GM08714 (cell line): ENCODE measurements around the gene C16orf87.

Source experiments
- H3K4me3 ChIP-seq: fragments of 200-500 bp; sonication (Bioruptor generic); 2 replicates; pipeline ENCODE4 v1.5.1; 2014; ENCODE audit warnings: mild to moderate bottlenecking, low read length, inconsistent platforms
- ZNF274 ChIP-seq: IDR thresholded peaks from 2 replicates; pipeline ENCODE4 v1.6.1; 2012; ENCODE audit warnings: mild to moderate bottlenecking, low read depth, low read length

Gene C16orf87

GRCh38 chr16:46768809-46769208 is 62.2 kb downstream of the C16orf87 start:
- TF ChIP-seq ZNF274, result no peak

DNA sequence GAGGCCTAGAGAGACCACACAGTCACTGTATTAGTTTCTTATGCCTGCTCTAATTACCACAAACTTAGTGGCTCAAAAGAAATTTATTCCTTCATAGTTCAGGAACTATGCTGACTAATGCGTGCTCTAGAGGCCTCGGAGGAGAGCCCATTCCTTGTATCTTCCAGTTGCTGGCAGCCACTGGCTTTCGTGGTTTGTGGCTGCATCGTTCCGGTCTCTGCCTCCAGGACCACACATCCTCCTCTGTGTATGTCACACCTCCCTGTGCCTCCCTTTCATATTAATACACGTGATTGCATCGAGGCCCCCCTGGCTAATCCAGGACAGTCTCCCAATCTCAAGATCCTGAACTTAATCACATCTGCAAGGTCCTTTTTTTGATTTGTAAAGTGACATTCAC is 65.9 kb downstream of the C16orf87 start:
- TF ChIP-seq ZNF274, result no peak
- no peak overlapping the region for H3K4me3 ChIP-seq

More at GRCh38 chr16:46768809-46769208, 62.2 kb downstream of the C16orf87 start:
- H3K4me3 ChIP-seq, result no peak overlapping the region

GRCh38 chr16:46763147-46763546 is 67.8 kb downstream of the C16orf87 start:
- H3K4me3 ChIP-seq, result no peak overlapping the region
- no peak for TF ChIP-seq ZNF274

- no peak for TF ChIP-seq ZNF274
- no peak overlapping the region for H3K4me3 ChIP-seq
Measured at GRCh38 chr16:46762583-46762982, 68.4 kb downstream of the C16orf87 start.

- TF ChIP-seq ZNF274, result no peak
Measured at GRCh38 chr16:46759309-46759708, 71.7 kb downstream of the C16orf87 start.

GRCh38 chr16:46757339-46758050 is 73.5 kb downstream of the C16orf87 start:
- H3K4me3 ChIP-seq, result no peak overlapping the region
- no peak for TF ChIP-seq ZNF274

More at GRCh38 chr16:46759309-46759708, 71.7 kb downstream of the C16orf87 start:
- H3K4me3 ChIP-seq, result no peak overlapping the region

GRCh38 chr16:46756772-46757171 is 74.2 kb downstream of the C16orf87 start:
- no peak for TF ChIP-seq ZNF274
- H3K4me3 ChIP-seq, result no peak overlapping the region

GRCh38 chr16:46753015-46753414 is 78.0 kb downstream of the C16orf87 start:
- no peak overlapping the region for H3K4me3 ChIP-seq
- no peak for TF ChIP-seq ZNF274

DNA sequence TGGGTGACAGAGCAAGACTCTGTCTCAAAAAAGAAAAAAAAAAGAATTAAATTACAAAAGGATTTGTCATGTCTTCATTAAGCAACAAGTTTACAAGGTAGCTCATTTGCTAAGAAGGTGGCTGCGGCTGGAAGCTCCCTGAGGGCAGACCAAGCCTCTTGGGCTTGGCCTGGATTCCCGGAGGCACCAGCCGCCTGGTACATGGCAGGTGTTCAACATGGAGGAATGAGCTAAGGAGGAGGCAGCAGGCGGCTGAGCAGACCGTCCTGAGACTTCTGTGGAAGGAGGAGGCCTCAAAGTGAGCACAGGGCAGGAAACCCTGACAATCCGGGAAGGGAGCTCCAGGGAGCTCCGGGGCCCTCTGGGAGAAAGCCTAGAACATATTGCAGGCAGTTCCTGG is 79.6 kb downstream of the C16orf87 start:
- no peak overlapping the region for H3K4me3 ChIP-seq

DNA sequence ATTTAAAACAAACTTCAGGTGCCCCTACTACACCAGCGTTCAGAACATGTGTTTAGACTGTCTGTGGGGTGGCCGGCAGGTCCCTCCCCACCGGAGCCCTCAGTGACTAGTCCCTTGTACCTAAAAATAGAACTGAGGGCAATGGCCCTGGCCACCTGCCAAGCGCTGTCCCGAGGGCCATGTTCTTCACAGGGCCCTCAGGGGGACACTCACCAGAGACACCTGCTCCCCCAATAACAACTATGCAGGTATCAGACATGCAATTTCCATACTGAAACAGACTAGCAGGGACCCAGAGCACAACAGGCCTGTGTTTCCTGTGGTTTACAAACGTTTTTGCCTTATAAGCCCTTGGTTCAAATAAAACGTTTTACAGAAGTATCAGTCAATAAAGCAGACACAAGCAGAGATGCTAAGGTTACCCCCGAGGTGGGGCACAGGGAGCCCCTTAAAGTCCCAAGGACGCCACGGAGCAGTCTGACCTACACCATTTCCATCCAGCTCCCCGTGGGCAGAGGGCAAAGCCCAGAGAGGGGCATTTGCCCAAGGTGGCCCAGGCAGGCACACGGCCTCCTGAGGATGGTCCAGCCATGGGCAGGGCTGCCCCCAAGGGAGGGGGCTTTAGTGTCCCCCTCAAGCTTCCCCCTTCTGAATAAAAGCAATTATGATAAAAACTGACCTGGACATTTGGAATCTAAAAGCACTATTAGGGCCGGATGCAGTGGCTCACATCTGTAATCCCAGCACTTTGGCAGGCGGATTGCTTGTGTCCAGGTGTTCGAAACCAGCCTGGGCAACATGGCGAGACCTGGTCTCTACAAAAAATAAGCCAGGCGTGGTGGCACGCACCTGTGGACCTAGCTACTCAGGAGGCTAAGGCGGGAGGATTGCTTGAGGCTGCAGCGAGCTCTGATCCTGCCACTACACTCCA is 81.9 kb downstream of the C16orf87 start:
- no peak for TF ChIP-seq ZNF274
- H3K4me3 ChIP-seq, result no peak overlapping the region; the same call in 1 of the 2 replicates

More for the DNA sequence above, 79.6 kb downstream of the C16orf87 start:
- TF ChIP-seq ZNF274, result no peak

DNA sequence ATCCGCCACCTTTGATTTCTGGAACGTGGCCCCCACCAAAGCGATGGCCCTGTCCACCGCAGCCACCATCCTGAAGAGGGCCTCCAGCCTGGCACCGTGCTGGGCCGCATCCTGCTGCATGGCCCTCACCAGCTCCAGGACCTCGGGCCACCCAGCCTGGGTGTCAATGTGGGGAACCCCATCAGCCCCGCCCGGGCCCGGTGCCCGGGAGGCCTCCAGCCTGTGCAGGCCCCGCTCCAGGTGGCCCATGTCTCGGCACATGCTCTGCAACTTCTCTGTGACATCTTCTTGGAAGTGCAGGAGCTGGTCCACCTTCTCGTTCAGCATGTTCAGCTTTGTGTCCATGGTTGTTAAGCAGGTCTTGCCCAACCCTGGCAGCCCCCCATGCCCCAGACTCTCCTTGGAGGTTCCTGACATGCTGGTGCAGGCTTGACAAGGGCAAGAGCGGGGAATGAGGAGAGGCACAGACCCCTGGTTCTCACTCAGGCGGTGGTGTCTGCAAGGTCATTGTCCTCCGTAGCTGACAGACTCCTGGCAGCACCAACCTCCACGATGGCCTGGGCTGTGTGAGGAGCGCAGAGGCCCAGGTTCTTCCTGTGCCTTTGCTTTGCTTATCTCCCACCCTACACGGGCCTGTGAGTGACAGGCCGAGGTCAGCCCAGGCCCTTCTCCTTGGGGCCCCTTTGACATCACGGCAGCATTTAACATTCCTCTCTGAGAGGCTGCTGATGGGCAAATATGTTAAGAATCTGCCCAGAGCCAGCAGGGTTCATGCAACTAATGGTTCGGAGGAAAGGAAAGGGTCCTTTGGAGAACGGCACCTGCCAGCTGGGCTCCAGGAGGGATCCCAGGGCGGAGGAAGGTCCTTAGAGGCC is 83.0 kb downstream of the C16orf87 start, which contains the start of gene MYLK3:
TSS of gene MYLK3 (minus strand) at position 568 of the 875 bp plus-strand sequence. CDS start at position 417, 151 bp downstream.
- no peak within 1 kb of the TSS; the same call in 1 of the 2 replicates for H3K4me3 ChIP-seq
- TF ChIP-seq ZNF274, result no peak

DNA sequence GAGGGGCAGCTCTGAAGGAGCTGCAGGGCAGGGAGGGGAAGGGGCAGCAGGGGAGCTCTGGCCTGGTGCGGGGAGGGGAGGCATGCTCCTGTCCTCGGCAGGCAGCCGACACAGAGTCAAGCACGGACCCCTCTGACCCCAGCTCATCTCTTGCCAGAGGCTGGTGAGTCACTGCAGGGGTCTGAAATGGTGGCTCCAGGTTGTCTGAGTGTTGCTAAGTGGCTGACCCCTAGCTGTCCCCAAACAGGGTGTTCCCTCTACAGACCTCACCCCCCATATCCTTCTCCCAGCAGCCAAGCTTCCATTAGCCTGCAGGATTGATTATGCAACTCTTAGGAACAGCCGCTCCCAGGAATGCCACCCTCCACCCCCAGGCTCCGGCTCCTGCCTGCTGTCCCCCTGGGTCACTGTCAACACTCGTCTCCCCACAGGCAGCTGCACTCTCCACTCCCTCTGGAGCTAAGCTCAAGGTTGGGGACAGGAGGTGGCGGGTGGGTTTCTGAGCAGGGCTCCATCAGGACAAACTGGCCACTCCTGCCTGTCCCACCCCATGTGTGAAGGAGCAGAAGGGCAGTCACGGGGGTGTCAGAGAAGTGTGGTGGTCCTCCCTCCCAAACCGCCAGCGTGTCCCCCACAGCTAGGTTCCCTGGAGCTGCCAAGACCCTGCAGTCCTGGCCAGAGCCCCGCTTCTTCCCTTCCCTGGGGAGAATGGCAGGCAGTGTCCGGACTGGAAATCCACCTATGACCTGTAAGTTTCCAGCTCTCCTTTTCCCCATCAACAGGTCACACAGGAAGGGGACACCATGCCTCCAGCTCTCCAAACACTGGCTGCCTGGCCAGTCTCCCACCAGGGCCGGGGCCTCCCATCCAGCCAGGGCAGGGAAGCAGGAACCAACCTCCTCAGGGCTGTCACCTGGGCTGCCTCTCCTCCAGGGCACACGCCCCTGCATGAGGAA is 83.9 kb downstream of the C16orf87 start:
- H3K4me3 ChIP-seq, result no peak overlapping the region
- no peak for TF ChIP-seq ZNF274
